NCI-H146 treated with DMSO at 0.1 percent for 48 hours (cell line): ENCODE data around the gene ANK2.

Experiments used
- DNase-seq: peaks from one replicate; lab custom pipeline; 2025; ENCODE audit not compliant: unreplicated experiment; lab: John Stamatoyannopoulos, UW

The ANK2 gene

GRCh38 chr4:113389160-113389559 is 339.7 kb downstream of the ANK2 start:
- no peak for DNase-seq

- DNase-seq: no peak
These were observed 341.4 kb downstream of the ANK2 start for GRCh38 chr4:113390850-113391249.

- DNase-seq: no peak
These were observed 344.8 kb downstream of the ANK2 start for GRCh38 chr4:113394108-113394729.

- peak; percentile 63 for DNase-seq
These were observed 345.5 kb downstream of the ANK2 start for GRCh38 chr4:113394730-113395530.

GRCh38 chr4:113397114-113397701 is 347.8 kb downstream of the ANK2 start:
- no peak for DNase-seq

- DNase-seq: no peak
These were observed 349.1 kb downstream of the ANK2 start for GRCh38 chr4:113398441-113399143.

- DNase-seq: no peak
These were observed 354.7 kb downstream of the ANK2 start for GRCh38 chr4:113404167-113404571.

GRCh38 chr4:113404841-113405240 is 355.4 kb downstream of the ANK2 start:
- DNase-seq: no peak

- no peak for DNase-seq
These were observed 356.6 kb downstream of the ANK2 start for GRCh38 chr4:113405874-113406722.

- no peak for DNase-seq
These were observed 357.2 kb downstream of the ANK2 start for GRCh38 chr4:113406723-113407016.

- DNase-seq: peak; percentile 40
These were observed 358.0 kb downstream of the ANK2 start for GRCh38 chr4:113407409-113407808.

- no peak for DNase-seq
These were observed 359.7 kb downstream of the ANK2 start for GRCh38 chr4:113409181-113409580.

GRCh38 chr4:113410686-113411085 is 361.2 kb downstream of the ANK2 start:
- DNase-seq: no peak

GRCh38 chr4:113411496-113411938 is 362.1 kb downstream of the ANK2 start:
- no peak for DNase-seq

- no peak for DNase-seq
These were observed 370.2 kb downstream of the ANK2 start for GRCh38 chr4:113419631-113420030.

GRCh38 chr4:113420938-113421337 is 371.5 kb downstream of the ANK2 start:
- no peak for DNase-seq

GRCh38 chr4:113423631-113424030 is 374.2 kb downstream of the ANK2 start:
- no peak for DNase-seq

GRCh38 chr4:113433116-113433515 is 383.7 kb downstream of the ANK2 start:
- no peak for DNase-seq
